HG03378 (cell line): Measurements from ENCODE around the gene NUP153.
"Not testable (repeated sequence)": the region's sequence is repeated elsewhere in the genome, so short reads cannot be mapped to it uniquely, and the experiment has no call there.

Experiments
- ATAC-seq: cut with Tn5 transposase; IDR thresholded peaks from one replicate; pipeline ENCODE4 v1.9.1; 2021; ENCODE audit warnings: mild to moderate bottlenecking, moderate library complexity; ENCODE audit not compliant: unreplicated experiment

The NUP153 gene

GRCh38 chr6:17621003-17621402, 85.7 kb downstream of the NUP153 start:
- ATAC-seq, result peak; percentile 71

GRCh38 chr6:17615794-17616193, 90.9 kb downstream of the NUP153 start:
- no peak for ATAC-seq

GRCh38 chr6:17612048-17612447, 94.7 kb downstream of the NUP153 start:
- ATAC-seq, result no peak

GRCh38 chr6:17610835-17611234, 95.9 kb downstream of the NUP153 start:
- no peak for ATAC-seq

GRCh38 chr6:17606606-17607005, 100.1 kb downstream of the NUP153 start:
- ATAC-seq, result no peak

- ATAC-seq, result no peak
Measured at GRCh38 chr6:17602888-17603287, 103.8 kb downstream of the NUP153 start.

- ATAC-seq, result no peak
Measured at GRCh38 chr6:17601386-17601703, 105.4 kb downstream of the NUP153 start.

- ATAC-seq, result peak; percentile 48
Measured at GRCh38 chr6:17600527-17601385, 106.0 kb downstream of the NUP153 start.

- ATAC-seq, result peak; percentile 59
Measured at GRCh38 chr6:17599877-17600526, 106.7 kb downstream of the NUP153 start, which contains the start of gene FAM8A1. TSS of gene FAM8A1 (plus strand) at chr6:17600302. CDS start at chr6:17600410, 108 bp downstream.

- no peak for ATAC-seq
Measured at GRCh38 chr6:17596085-17596484, 110.6 kb downstream of the NUP153 start.

- ATAC-seq, result no peak
Measured at GRCh38 chr6:17593246-17593645, 113.5 kb downstream of the NUP153 start.

GRCh38 chr6:17591287-17591686, 115.4 kb downstream of the NUP153 start:
- ATAC-seq, result no peak

GRCh38 chr6:17589406-17590096, 117.2 kb downstream of the NUP153 start:
- no peak for ATAC-seq

GRCh38 chr6:17588011-17588410, 118.7 kb downstream of the NUP153 start:
- no peak for ATAC-seq

- not testable (repeated sequence) for ATAC-seq
Measured at GRCh38 chr6:17586623-17587022, 120.1 kb downstream of the NUP153 start.

- ATAC-seq, result no peak
Measured at GRCh38 chr6:17585766-17586490, 120.8 kb downstream of the NUP153 start.

GRCh38 chr6:17584241-17584803, 122.4 kb downstream of the NUP153 start:
- ATAC-seq, result no peak

GRCh38 chr6:17583811-17584210, 122.9 kb downstream of the NUP153 start:
- ATAC-seq, result no peak

GRCh38 chr6:17581282-17581681, 125.4 kb downstream of the NUP153 start:
- not testable (repeated sequence) for ATAC-seq

GRCh38 chr6:17580518-17581048, 126.1 kb downstream of the NUP153 start:
- no peak for ATAC-seq
